Parathyroid adenoma (tissue), 2 donors: ENCODE results near the gene PPFIA4.
A peak's percentile ranks its signal among the peaks of the same experiment; 100 is the strongest.

Experiments used
- H2AFZ ChIP-seq: fragments of 300-600 bp; sonication (generic); one replicate; pipeline ENCODE4 v1.7.0; 2017; ENCODE audit warnings: antibody characterized with exemption, mild to moderate bottlenecking
- H3K27ac ChIP-seq: fragments of 300-600 bp; sonication (generic); one replicate; pipeline ENCODE4 v1.7.0; 2017
- H3K27me3 ChIP-seq: fragments of 300-600 bp; sonication (generic); one replicate; pipeline ENCODE4 v1.7.0; 2017; ENCODE audit warnings: low read length; ENCODE audit not compliant: control insufficient read depth, insufficient read depth
- H3K36me3 ChIP-seq: fragments of 300-600 bp; sonication (generic); one replicate; pipeline ENCODE4 v1.7.0; 2017; ENCODE audit warnings: low read length; ENCODE audit not compliant: control insufficient read depth, insufficient read depth
- H3K4me1 ChIP-seq: fragments of 300-600 bp; sonication (generic); one replicate; pipeline ENCODE4 v1.7.0; 2017; ENCODE audit warnings: control low read depth
- H3K4me2 ChIP-seq: fragments of 300-600 bp; sonication (generic); one replicate; pipeline ENCODE4 v1.7.0; 2017; ENCODE audit warnings: low read length
- H3K4me3 ChIP-seq: fragments of 300-600 bp; sonication (generic); one replicate; pipeline ENCODE4 v1.7.0; 2017; ENCODE audit warnings: low read depth, low read length
- H3K79me2 ChIP-seq: fragments of 300-600 bp; sonication (generic); one replicate; pipeline ENCODE4 v1.7.0; 2017; ENCODE audit warnings: control low read depth
- H3K9ac ChIP-seq: fragments of 300-600 bp; sonication (generic); one replicate; pipeline ENCODE4 v1.7.0; 2017; ENCODE audit warnings: mild to moderate bottlenecking
- H3K9me3 ChIP-seq: fragments of 300-600 bp; sonication (generic); one replicate; pipeline ENCODE4 v1.7.0; 2017; ENCODE audit warnings: low read length; ENCODE audit not compliant: control insufficient read depth
- CTCF ChIP-seq: fragments of 300-600 bp; sonication (generic); IDR thresholded peaks from one replicate; pipeline ENCODE4 v1.7.0; 2017; ENCODE audit warnings: antibody characterized with exemption, mild to moderate bottlenecking
- donor health status: primary hyperparathyroidism.

The PPFIA4 gene

GRCh38 chr1:203116091-203116820 is 90.0 kb downstream of the PPFIA4 start:
- Histone ChIP-seq H3K36me3 (no peaks in the 10 kb centered on the region), H3K9me3 (no peaks in the 10 kb centered on the region), H3K4me1 (no peaks in the 10 kb centered on the region), H3K27me3 (peaks cover 3% of the 10 kb centered on the region), H3K27ac (no peak overlapping the region), H3K4me2 (no peak overlapping the region), H3K4me3 (no peak overlapping the region), H3K79me2 (no peaks in the 10 kb centered on the region), H3K9ac (no peak overlapping the region), H2AFZ (no peak overlapping the region)
- TF ChIP-seq CTCF, result no peak

DNA sequence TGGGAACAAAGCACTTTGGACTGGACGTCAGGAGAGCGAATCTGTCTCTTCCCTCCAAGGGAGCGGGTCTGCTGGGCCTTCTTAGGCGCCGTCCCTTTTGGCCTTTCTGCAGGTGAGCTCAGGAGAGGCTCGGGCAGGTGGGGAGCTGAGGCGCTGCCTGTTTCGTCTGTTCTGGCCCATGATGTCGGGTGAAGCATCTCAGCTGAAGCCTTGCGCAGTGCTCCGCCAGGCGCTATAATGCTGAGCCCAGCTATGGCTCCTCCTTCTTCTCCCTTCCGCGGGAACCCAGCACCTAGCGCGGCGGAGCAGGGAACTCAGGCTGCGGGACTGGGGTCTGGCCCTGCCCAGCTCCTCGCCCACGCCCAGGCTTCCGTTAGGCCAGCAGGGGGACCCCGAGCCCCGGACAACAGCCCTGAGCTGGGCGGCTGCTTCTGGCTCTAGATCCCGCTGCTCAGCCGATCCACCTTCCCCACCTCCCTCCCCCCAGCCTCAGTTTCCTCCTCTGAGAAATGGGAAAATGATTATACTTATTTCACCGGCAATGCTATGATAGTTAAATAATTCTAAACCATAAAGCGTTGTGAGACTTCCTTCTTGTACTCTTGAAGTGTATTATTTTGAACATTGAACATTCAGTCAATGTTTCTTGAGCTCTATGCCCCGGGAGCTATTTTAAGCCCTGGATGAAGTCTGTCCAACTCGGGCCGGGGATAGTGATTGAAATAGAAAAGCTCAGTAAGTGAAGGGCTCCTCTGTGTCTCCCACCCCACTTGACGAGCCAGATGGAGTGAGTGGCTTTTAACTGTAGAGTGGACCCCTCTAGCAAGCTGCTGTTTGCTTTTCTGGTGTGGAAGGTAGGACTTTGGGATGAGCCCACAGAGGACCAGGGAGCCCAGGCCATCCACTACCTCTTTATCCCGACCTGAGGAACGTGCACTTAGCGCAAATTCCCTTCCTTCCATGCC is 91.6 kb downstream of the PPFIA4 start:
- Histone ChIP-seq H3K27ac (no peak overlapping the region), H3K9me3 (no peaks in the 10 kb centered on the region), H3K9ac (no peak overlapping the region), H3K4me3 (no peak overlapping the region), H3K27me3 (peaks cover 3% of the 10 kb centered on the region), H3K4me2 (no peak overlapping the region), H2AFZ (no peak overlapping the region), H3K4me1 (no peaks in the 10 kb centered on the region), H3K36me3 (no peaks in the 10 kb centered on the region), H3K79me2 (no peaks in the 10 kb centered on the region)
- TF ChIP-seq CTCF, result peak; percentile 64

- no peak for TF ChIP-seq CTCF
- Histone ChIP-seq H3K9me3 (no peaks in the 10 kb centered on the region), H3K4me2 (no peak overlapping the region), H3K9ac (no peak overlapping the region), H3K27ac (no peak overlapping the region), H2AFZ (no peak overlapping the region), H3K27me3 (peaks cover 3% of the 10 kb centered on the region), H3K36me3 (no peaks in the 10 kb centered on the region), H3K79me2 (no peaks in the 10 kb centered on the region), H3K4me3 (no peak overlapping the region), H3K4me1 (no peaks in the 10 kb centered on the region)
These were observed 94.2 kb downstream of the PPFIA4 start for GRCh38 chr1:203120325-203121153.

DNA sequence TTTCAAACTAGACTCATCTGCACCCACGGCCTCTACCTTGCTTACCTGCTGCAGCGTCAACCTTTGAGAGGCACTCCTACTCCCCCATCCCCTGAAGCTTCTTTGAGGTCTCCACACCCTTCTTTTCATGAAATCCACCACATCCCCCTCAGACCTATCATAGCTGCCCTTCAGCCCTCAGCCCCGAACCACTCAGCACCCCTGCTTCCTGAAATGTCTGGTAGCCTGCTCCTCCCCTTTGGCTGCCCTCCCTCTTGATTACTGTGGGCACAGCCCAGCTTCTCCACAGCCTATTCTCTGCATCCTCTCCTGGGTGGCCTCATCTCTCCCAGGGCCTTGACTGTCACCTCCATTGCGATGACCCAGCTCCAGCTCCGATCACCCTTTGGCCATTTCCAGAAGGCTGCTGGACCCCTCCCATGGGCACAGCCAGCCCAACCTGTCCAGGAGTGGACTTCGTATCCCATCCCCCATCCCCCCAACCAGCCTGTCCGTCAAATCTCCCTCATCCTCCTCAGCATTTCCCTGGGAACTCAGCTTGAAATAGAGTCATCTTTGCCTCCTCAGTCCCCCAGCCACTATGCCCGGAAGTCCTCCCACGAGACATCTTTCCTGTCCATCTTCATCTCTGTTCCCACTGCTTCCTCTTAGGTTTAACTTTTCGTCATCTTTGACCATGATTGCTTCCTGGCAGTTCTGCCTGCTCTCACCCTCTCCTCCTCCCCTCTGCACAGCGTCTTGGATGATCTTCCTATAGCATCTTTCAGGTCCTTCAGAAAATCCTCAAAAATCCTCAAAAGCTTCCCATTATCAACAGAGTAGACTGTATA is 95.1 kb downstream of the PPFIA4 start:
- H3K9me3 ChIP-seq, result no peaks in the 10 kb centered on the region
- no peak overlapping the region for H2AFZ ChIP-seq
- H3K4me2 ChIP-seq, result no peak overlapping the region
- H3K4me1 ChIP-seq, result peaks cover under 1% of the 10 kb centered on the region
- no peak overlapping the region for H3K27ac ChIP-seq
- TF ChIP-seq CTCF, result no peak
- no peak overlapping the region for H3K4me3 ChIP-seq
- H3K27me3 ChIP-seq, result peaks cover 3% of the 10 kb centered on the region
- H3K79me2 ChIP-seq, result no peaks in the 10 kb centered on the region
- H3K36me3 ChIP-seq, result no peaks in the 10 kb centered on the region
- H3K9ac ChIP-seq, result no peak overlapping the region
